ENCODE measurements around the gene NPHP4.
"Not testable (repeated sequence)": the region's sequence is repeated elsewhere in the genome, so short reads cannot be mapped to it uniquely, and the experiment has no call there.

Gene NPHP4

DNA sequence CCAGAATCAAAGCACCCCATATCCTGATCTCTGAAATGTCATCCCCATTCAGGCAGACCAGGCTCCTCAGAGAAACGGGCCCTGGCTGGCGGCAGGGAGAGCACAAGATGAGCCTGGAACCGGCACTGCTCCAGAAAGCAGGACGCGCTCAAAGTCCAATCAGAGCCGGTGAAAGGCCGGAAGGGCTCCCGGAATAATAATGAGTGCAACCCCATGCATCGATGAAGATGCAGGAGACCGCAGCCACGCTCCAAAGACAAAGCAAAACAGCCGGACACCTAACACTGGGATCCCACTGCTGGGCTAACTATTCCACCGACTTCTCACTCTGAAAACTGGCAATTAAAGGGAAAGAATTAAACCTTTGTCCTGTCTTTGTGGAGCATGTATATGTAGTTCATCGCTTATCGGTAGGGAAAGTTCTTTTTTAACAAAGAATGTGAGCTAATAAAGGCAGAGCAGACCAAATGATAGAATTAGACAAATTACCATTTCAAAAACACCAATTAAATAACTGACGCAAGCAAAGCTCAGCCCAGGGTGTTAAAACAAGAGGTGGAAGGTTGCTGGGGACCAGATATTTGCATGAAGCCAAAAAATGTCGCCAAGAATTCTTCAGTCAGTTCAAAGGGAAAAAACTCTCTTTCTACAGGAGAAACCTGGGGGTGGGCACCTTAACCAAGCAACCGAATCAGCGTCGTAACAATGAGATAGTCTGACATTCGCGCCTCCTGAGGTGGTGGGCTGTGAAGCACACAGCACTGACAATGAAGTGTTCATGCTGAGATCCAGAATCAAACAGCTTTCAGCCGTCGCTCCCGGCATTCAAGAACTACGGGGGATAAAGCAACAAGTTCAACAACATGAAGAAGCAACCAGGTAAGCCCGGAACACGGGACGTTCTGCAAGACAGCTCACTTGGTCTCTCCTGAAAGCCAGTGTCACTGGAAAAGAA lies 95.2 kb downstream of the NPHP4 start:
- no peak overlapping the region for H3K27ac ChIP-seq (ENCODE audit: low read depth, low read length)
- no peaks in the 10 kb centered on the region for H3K36me3 ChIP-seq (ENCODE audit: control insufficient read depth, insufficient read depth, low read length)
- H3K4me1 ChIP-seq (ENCODE audit: control insufficient read depth, insufficient read depth, low read length): no peaks in the 10 kb centered on the region
- H3K9ac ChIP-seq (ENCODE audit: low read length): no peak overlapping the region
- H3K27me3 ChIP-seq (ENCODE audit: control insufficient read depth, insufficient read depth, low read length): no peaks in the 10 kb centered on the region
- H3K4me3 ChIP-seq (ENCODE audit: low read length): no peak overlapping the region

DNA sequence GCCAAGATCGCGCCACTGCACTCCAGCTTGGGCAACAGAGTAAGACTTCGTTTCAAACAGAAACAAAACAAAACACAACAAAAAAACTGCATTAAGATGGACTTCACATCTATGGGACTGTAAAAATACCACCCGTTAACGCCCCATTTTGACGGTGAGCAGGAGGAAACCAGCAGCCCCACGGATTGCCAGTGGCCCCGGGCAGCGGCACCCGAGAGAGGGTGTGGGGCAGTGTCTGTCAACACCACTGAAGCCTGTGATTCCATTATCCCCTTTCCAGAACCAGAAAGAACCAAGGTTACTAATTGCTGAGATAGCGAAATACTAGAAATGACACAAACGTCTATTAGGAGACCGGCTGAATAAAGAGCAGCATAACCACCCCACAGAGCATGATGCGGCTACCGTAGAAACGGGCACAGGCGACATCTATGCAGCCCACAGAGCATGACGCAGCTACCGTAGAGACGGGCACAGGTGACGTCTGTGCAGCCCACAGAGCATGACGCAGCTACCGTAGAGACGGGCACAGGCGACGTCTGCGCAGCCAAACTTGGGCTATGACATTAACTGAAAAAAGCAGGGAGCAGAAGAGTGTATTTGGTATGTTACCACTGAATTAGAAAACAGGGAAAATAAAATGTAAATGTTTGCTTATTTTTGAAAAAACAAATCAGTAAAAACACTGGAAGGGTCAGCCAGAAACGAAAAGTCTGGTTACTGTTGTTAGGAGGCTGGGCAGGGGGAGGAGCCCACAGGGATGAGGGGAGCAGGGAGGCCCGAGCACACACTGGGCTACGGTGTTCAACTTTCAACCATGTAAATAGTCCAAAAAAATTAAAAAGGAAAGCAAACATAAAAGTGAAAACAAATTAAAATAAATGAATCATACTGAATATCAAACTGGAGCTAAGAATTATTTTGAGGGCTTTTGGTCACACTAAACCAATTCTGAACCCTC lies 96.5 kb downstream of the NPHP4 start:
- H3K4me3 ChIP-seq (ENCODE audit: low read length): no peak overlapping the region
- no peaks in the 10 kb centered on the region for H3K27me3 ChIP-seq (ENCODE audit: control insufficient read depth, insufficient read depth, low read length)
- H3K36me3 ChIP-seq (ENCODE audit: control insufficient read depth, insufficient read depth, low read length): no peaks in the 10 kb centered on the region
- no peak overlapping the region for H3K9ac ChIP-seq (ENCODE audit: low read length)
- no peaks in the 10 kb centered on the region for H3K4me1 ChIP-seq (ENCODE audit: control insufficient read depth, insufficient read depth, low read length)
- no peak overlapping the region for H3K27ac ChIP-seq (ENCODE audit: low read depth, low read length)

DNA sequence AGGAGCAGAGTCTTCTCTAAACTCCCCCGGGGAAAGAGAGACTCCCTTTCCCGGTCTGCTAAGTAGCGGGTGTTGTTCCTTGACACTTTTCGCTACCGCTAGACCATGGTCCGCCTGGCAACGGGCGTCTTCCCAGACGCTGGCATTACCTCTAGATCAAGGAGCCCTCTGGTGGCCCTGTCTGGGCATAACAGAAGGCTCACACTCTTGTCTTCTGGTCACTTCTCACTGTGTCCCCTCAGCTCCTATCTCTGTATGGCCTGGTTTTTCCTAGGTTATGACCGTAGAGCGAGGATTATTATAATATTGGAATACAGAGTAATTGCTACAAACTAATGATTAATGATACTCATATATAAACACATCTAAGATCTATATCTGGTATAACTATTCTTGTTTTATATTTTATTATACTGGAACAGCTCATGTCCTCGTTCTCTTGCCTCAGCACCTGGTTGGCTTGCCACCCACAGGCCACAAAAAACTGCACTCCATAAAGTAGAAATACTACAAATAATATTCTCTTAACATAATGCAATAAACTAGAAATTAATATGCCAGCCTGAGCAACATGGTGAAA lies 98.4 kb downstream of the NPHP4 start:
- not testable (repeated sequence) for H3K9ac ChIP-seq (ENCODE audit: low read length); H3K27ac ChIP-seq (ENCODE audit: low read depth, low read length); H3K4me3 ChIP-seq (ENCODE audit: low read length); H3K27me3 ChIP-seq (ENCODE audit: control insufficient read depth, insufficient read depth, low read length); H3K36me3 ChIP-seq (ENCODE audit: control insufficient read depth, insufficient read depth, low read length); H3K4me1 ChIP-seq (ENCODE audit: control insufficient read depth, insufficient read depth, low read length)

DNA sequence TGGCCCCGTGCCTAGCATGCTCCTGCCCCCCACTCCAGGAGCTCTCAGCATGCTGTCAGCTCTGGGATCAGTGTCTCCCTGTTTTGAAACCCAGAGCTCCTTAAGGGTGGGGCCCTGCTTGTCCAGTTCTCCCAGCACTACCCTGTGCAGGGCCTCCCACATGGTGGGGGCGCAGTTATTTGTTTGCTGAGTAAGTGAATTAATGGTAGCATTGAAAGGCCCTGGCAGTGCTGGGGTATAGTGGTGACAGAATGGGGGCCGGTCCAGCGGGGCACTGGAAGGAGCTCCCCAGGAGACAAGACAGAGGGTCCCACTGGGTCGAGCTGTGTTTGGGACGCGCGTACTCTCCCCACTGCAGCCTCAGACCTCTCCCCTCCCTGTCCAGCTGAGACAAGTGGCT lies 99.9 kb downstream of the NPHP4 start:
- no peak overlapping the region for H3K27ac ChIP-seq (ENCODE audit: low read depth, low read length)
- H3K4me3 ChIP-seq (ENCODE audit: low read length): no peak overlapping the region
- H3K9ac ChIP-seq (ENCODE audit: low read length): no peak overlapping the region
- no peaks in the 10 kb centered on the region for H3K36me3 ChIP-seq (ENCODE audit: control insufficient read depth, insufficient read depth, low read length)
- H3K27me3 ChIP-seq (ENCODE audit: control insufficient read depth, insufficient read depth, low read length): no peaks in the 10 kb centered on the region
- H3K4me1 ChIP-seq (ENCODE audit: control insufficient read depth, insufficient read depth, low read length): no peaks in the 10 kb centered on the region

DNA sequence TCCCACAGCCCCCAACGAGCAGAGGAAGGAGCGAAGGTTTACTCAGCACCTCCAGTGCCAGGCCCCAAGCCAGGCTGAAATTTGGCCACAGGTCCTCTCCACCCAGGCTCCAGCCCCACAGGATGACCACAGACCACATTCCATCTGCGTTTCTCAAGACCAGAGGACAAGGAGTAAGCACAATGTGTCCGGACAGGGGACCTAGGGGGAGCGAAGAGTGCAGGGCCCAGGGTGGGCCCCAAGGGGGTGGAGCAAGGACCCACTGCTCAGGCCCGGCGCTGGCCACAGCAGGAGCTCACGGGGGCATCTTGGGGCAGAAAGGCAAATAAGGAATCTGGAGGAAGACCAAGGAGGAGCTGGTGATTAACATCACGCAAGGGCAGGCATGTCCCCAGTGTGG lies 100.5 kb downstream of the NPHP4 start:
- H3K36me3 ChIP-seq (ENCODE audit: control insufficient read depth, insufficient read depth, low read length): no peaks in the 10 kb centered on the region
- H3K4me3 ChIP-seq (ENCODE audit: low read length): no peak overlapping the region
- no peaks in the 10 kb centered on the region for H3K27me3 ChIP-seq (ENCODE audit: control insufficient read depth, insufficient read depth, low read length)
- H3K4me1 ChIP-seq (ENCODE audit: control insufficient read depth, insufficient read depth, low read length): no peaks in the 10 kb centered on the region
- no peak overlapping the region for H3K27ac ChIP-seq (ENCODE audit: low read depth, low read length)
- H3K9ac ChIP-seq (ENCODE audit: low read length): no peak overlapping the region

DNA sequence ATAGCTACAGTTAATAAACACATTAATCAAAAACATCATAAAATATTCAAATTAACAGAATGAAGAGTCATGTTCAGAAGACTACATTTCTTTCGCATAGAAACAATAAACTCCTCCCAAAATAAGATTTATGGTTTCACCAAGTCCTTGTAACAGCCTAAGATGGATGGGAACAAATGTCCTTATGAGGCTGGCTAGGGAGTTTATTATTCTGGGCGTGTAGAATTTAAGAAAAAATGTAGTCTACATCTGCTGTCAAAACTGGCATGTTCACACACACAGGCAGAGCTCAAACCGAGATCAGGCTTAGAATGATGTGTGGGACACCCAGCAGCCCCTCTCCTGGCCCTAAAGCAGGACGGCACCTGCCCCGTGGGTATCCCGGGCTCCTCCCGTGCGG lies 101.1 kb downstream of the NPHP4 start:
- H3K4me1 ChIP-seq (ENCODE audit: control insufficient read depth, insufficient read depth, low read length): no peaks in the 10 kb centered on the region
- no peaks in the 10 kb centered on the region for H3K27me3 ChIP-seq (ENCODE audit: control insufficient read depth, insufficient read depth, low read length)
- no peaks in the 10 kb centered on the region for H3K36me3 ChIP-seq (ENCODE audit: control insufficient read depth, insufficient read depth, low read length)

DNA sequence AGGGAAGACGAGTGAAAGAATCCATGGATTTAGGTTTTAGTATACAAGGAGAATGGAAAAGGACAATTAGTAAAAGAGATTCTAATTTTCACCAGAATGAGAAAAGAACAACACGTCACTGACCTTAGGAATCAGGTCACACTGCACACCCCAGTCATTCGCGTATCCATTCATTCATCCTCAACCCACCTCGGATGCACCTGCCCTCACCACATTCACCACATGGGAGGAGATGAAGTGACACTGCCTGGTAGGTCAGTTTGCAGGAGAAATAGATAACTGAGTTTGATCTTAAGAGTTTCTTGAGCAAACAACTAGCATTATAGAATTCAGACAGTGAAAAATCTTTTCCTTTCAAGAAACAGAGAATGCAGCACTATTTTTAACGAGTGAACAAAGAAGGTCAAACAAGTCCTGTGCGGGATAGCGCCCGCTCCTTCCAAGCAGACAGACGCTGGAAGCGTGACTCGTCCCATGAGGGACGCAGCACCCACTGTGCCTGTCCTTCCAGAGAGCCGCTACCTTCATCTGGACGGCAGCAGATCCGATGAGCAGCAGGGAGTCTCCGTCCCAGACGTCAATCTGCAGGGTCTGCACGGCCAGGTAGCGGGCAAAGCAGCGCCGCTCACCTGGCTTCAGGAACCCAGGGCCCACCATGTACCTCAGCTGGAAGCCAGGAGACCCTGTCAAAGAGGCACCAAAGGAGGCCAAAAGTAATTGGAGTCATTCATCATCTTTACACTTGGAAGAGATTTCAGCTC lies 101.7 kb downstream of the NPHP4 start:
- H3K9ac ChIP-seq (ENCODE audit: low read length): no peak overlapping the region
- no peaks in the 10 kb centered on the region for H3K27me3 ChIP-seq (ENCODE audit: control insufficient read depth, insufficient read depth, low read length)
- H3K27ac ChIP-seq (ENCODE audit: low read depth, low read length): no peak overlapping the region
- no peaks in the 10 kb centered on the region for H3K4me1 ChIP-seq (ENCODE audit: control insufficient read depth, insufficient read depth, low read length)
- H3K36me3 ChIP-seq (ENCODE audit: control insufficient read depth, insufficient read depth, low read length): no peaks in the 10 kb centered on the region
- no peak overlapping the region for H3K4me3 ChIP-seq (ENCODE audit: low read length)

More for the DNA sequence above, 101.1 kb downstream of the NPHP4 start:
- Histone ChIP-seq H3K4me3 (ENCODE audit: low read length) (no peak overlapping the region), H3K27ac (ENCODE audit: low read depth, low read length) (no peak overlapping the region), H3K9ac (ENCODE audit: low read length) (no peak overlapping the region)

DNA sequence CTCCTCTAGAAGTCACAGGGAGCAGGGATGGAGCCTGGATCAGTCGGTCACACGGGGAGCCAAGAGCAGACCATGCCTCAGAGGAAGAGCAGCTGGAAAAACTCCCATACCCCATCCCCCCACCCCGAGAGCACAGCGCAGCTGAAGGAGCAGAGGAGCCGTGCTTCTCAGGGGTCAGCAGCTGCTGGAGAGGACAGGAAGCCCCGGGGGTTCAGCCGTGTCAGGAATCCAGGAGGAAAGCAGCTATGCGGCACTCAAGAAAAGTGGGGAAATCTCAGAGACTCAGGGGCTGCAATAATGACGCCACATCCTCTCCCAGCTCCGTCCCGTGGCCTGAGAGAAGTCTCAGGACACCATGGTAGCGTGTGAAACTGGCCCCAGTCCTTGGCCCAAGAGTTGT lies 102.3 kb downstream of the NPHP4 start:
- H3K4me3 ChIP-seq (ENCODE audit: low read length): no peak overlapping the region
- H3K9ac ChIP-seq (ENCODE audit: low read length): no peak overlapping the region
- no peaks in the 10 kb centered on the region for H3K27me3 ChIP-seq (ENCODE audit: control insufficient read depth, insufficient read depth, low read length)
- no peaks in the 10 kb centered on the region for H3K36me3 ChIP-seq (ENCODE audit: control insufficient read depth, insufficient read depth, low read length)
- no peaks in the 10 kb centered on the region for H3K4me1 ChIP-seq (ENCODE audit: control insufficient read depth, insufficient read depth, low read length)
- H3K27ac ChIP-seq (ENCODE audit: low read depth, low read length): no peak overlapping the region

DNA sequence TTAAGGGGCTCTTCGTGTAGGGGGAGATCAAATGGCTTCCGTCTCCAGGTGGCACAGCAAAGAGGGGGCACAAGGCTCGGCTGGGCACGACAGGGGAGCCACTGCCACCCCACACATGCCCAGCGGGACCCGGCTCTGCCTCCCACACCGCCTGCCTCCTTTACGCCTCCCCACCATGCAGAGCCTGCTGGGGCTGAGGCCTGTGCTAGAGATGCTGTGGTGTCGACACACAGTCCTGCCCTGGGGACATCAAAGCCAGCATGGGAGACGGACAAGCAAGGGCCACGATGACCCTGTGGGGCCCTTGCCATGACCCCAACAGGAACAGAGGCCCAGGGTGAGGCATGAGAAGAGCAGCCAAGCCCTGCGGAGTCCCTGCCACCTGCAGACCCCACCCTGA lies 102.8 kb downstream of the NPHP4 start:
- Histone ChIP-seq H3K36me3 (ENCODE audit: control insufficient read depth, insufficient read depth, low read length) (no peaks in the 10 kb centered on the region), H3K4me3 (ENCODE audit: low read length) (no peak overlapping the region), H3K4me1 (ENCODE audit: control insufficient read depth, insufficient read depth, low read length) (no peaks in the 10 kb centered on the region), H3K9ac (ENCODE audit: low read length) (no peak overlapping the region), H3K27ac (ENCODE audit: low read depth, low read length) (no peak overlapping the region), H3K27me3 (ENCODE audit: control insufficient read depth, insufficient read depth, low read length) (no peaks in the 10 kb centered on the region)

DNA sequence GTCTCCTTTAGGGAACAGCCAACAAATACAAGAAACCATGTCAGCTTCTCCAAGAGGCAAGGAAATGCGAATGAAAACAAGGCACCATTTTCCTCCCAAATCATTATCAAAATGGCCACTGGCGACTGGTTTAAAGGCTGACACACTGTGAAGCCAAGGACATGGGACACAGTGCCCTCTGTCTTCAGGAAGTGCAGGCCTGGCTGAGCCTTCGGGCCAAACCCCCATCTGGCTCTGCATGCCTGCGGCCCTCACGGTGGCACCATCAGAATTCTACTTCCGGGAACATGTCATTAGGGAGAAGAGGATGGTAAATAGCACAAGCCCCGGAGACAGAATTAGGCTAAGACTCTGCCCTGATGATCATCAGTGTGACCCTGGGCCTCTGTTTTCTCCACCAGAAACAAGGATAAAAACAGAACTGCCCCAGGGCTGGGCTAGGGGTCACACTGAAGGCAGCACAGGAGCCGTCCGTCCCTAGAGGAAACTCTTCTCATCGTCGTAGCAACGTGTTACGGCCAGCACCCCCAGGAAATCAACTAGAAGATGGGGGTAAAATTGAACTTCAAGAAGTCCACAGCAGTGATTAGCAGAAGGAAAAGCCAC lies 103.5 kb downstream of the NPHP4 start:
- H3K36me3 ChIP-seq (ENCODE audit: control insufficient read depth, insufficient read depth, low read length): no peaks in the 10 kb centered on the region
- no peaks in the 10 kb centered on the region for H3K4me1 ChIP-seq (ENCODE audit: control insufficient read depth, insufficient read depth, low read length)
- no peak overlapping the region for H3K4me3 ChIP-seq (ENCODE audit: low read length)
- H3K9ac ChIP-seq (ENCODE audit: low read length): no peak overlapping the region
- no peaks in the 10 kb centered on the region for H3K27me3 ChIP-seq (ENCODE audit: control insufficient read depth, insufficient read depth, low read length)
- no peak overlapping the region for H3K27ac ChIP-seq (ENCODE audit: low read depth, low read length)

DNA sequence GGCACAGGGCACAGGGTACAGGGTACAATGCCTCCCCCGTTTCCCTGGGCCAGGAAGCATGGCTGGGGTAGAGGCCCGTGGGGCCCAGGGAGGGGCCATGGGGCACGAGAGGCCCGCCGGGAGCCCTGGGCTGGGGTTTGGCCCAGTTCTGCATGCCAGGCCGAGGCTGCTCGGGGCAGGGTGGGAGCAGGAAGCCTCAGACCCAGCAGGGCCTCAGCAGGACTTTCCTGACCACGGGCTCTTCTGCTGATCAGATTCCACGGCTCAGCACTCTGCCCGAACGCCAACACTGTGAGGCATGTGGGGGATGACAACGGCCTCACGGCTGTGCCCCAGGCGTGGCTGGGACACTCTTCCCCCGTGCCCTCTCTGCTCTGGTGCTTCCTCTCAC lies 104.3 kb downstream of the NPHP4 start:
- Histone ChIP-seq H3K4me3 (ENCODE audit: low read length) (no peak overlapping the region), H3K4me1 (ENCODE audit: control insufficient read depth, insufficient read depth, low read length) (no peaks in the 10 kb centered on the region), H3K36me3 (ENCODE audit: control insufficient read depth, insufficient read depth, low read length) (no peaks in the 10 kb centered on the region), H3K27ac (ENCODE audit: low read depth, low read length) (no peak overlapping the region), H3K9ac (ENCODE audit: low read length) (no peak overlapping the region), H3K27me3 (ENCODE audit: control insufficient read depth, insufficient read depth, low read length) (no peaks in the 10 kb centered on the region)

Data from rectal smooth muscle tissue (tissue), 1 donor.